GM21529 (cell line): Measurements from ENCODE around the gene SYT7.
"Not testable (repeated sequence)": the region's sequence is repeated elsewhere in the genome, so short reads cannot be mapped to it uniquely, and the experiment has no call there.

ENCODE experiments used
- ATAC-seq: cut with Tn5 transposase; IDR thresholded peaks from one replicate; pipeline ENCODE4 v1.9.1; 2021; ENCODE audit not compliant: unreplicated experiment

Gene SYT7

DNA sequence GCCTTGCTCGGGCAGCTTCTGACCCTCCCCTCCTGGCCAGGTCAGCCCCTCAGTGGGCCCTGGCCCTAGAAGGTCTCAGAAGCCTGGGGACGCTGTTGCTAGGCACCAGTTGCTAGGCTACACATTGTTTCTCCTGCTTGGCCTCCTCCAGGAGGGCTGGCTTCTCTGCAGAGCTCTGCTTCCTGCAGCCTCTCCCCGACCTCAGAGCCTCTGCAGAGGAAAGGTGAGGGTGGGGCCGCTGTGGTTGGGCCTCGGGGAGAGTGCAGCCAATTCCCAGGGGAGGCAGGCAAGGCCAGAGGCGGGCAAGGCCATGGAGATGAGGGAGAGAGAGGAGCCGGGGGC, 99.9 kb downstream of the SYT7 start:
- no peak for ATAC-seq

DNA sequence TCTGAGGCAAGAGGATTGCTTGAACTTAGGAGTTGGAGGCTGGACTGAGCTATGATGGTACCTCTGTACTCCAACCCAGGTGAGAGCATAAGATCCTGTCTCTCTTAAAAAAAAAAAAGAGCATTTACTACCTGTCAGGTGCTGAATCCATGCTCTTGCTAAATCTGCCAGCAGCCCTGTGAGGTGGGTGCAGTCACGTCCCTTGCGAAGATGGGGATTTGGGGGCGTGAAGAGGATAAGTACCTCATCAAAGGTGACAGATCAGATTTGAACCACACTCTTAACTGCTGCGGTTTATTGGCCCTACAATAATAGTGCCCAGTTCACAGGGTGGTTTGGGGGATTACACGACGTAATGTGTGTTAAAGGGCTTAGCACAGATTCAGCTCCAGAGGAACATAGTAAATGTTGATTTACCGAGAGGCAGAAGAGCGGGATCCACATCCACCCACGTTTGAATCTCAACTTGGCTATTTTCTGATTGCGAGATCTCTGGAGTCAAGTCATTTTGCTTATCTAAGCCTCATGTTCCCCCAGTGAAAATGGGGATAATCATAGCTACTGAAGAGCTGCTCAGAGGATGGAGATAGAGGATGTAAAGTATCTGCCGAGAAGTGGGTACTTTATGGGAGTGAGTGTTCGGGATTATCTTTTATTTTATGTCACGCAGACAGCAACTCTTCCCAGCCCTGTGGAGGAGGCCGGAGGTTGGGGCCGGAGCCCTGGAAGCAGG, 100.4 kb downstream of the SYT7 start:
- ATAC-seq = no peak

- ATAC-seq = not testable (repeated sequence)
Observed at GRCh38 chr11:61479360-61480058, 101.4 kb downstream of the SYT7 start.

- no peak for ATAC-seq
Observed at GRCh38 chr11:61477727-61478148, 103.1 kb downstream of the SYT7 start.

DNA sequence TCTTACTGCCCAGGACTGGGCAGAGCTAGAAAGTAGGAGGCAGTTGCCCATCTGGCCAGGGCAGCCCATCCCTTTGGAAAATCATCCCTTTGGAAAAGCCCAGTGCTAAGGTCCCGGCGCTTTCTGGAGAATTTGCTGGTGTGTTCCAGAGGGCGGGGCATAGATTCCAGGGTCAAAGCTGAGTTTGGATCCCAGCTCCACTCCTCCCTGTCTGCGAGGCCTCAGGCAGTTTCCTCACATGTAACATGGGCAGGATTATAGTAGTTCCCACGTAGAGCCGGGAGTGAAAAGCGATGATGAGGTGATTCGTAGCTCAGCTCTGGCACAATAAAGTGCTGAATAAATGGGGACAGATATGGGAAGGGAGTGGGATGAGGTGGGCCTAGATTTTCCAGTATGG, 103.8 kb downstream of the SYT7 start:
- no peak for ATAC-seq

DNA sequence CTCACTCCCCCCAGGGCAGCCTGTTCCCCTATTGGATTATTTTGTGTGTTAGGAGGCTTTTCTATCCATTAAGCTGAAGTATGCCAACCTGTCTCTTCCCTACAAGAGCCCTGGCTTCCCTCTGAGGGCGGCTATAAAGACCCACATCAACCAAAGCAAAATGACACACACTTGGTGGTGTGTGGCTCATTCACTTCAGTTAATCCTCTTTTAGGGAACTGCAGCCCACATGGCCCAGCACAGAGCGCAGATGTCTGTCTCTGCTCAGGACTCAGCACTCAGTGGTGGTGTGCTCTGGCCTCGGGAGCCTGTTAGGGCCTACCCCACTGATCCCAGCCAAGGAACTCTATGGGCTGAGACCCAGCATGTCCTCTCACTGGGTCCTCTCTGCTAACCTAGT, 104.5 kb downstream of the SYT7 start:
- ATAC-seq = no peak

GRCh38 chr11:61475433-61475832, 105.4 kb downstream of the SYT7 start:
- no peak for ATAC-seq

- no peak for ATAC-seq
Observed at GRCh38 chr11:61474013-61474643, 106.7 kb downstream of the SYT7 start.

DNA sequence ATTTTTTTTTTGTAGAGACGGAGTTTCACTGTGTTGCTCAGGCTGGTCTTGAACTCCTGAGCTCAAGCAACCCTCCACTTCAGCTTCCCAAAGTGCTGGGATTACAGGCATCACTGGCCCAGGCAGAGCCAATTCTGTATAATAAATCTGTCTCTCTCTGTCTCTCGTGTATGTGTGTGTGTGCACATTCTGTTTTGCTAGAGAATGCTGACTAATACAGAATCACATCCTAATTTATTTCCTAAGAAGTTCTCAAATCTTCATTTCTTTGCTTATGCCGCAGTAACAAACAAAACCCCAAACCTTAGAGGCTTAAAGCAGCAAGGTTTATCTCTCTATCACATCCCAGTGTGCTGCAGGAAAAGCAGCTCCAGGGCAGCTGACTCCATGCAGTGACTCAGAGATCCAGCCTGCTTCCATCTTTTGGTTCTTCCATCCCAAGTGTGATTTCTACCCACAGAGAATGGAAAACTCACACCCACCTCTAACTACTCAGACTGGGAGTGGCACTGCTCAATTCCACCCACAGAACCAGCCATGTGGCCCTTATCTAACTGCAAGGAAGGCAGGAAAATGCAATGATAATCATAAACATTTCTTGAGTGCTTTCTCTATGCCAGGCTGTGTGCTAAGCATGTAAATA, 107.4 kb downstream of the SYT7 start:
- no peak for ATAC-seq

DNA sequence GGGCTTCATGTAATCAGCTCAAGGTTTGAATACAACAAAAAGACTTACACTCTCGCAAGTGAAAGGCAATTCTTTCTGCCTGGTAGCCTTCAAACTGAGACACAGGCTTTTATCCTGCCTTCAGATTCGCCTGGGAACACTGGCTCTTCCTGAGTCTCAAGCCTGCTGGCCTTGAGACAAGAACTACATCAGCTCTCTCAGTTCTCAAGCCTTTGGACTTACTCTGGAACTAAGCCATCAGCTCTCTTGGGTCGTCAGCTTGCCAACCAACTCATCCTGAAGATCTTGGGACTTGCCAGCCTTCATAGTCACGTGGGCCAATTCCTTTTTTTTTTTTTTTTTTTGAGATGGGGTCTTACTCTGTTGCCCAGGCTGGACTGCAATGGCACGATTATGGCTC, 108.0 kb downstream of the SYT7 start:
- ATAC-seq = no peak

DNA sequence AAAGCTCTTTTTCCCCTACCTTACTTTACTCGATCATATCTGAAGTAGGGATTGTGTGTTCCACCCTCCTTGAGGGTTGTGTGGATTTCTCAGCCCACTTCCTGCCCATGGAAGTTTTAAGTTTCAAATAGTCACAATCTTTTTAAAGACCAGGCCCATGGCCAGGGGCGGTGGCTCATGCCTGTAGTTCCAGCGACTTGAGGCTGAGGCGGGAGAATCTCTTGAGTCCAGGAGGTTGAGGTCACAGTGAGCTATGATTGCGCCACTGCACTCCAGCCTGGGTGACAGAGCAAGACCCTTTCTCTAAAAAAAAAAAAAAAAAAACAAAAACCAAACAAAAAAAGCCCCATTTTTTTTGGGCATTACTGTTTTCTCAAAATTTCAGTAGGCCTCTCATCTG, 108.6 kb downstream of the SYT7 start:
- no peak for ATAC-seq

- ATAC-seq = no peak
Observed at GRCh38 chr11:61468002-61468401, 112.9 kb downstream of the SYT7 start.

GRCh38 chr11:61467602-61468001, 113.3 kb downstream of the SYT7 start:
- ATAC-seq = not testable (repeated sequence)
